HepG2 (cell line): ENCODE results near the gene GYS1.

ENCODE experiments used
- TBX2 ChIP-seq: sonication (generic); formaldehyde crosslinking; IDR thresholded peaks from 2 replicates; pipeline ENCODE4 v1.5.0; 2020; ENCODE audit warnings: missing genetic modification reagents, mild to moderate bottlenecking, borderline replicate concordance
- YY1 ChIP-seq: IDR thresholded peaks from 2 replicates; pipeline ENCODE4 v1.6.1; 2011; ENCODE audit warnings: low read length, low read depth, moderate library complexity, mild to moderate bottlenecking; ENCODE audit not compliant: insufficient read depth, insufficient replicate concordance
- TF ChIP-seq, protein P1 (sequence below): sonication (generic); formaldehyde crosslinking; IDR thresholded peaks from 2 replicates; pipeline ENCODE4 v1.5.0; 2020; ENCODE audit warnings: mild to moderate bottlenecking, missing genetic modification reagents, moderate library complexity
- TF ChIP-seq, protein P2 (sequence below): sonication (generic); formaldehyde crosslinking; IDR thresholded peaks from 2 replicates; pipeline ENCODE4 v1.4.0; 2020; ENCODE audit warnings: missing genetic modification reagents

GRCh38 chr19:49022116-49022515 lies 29.0 kb upstream of the GYS1 start:
- TF ChIP-seq YY1, result no peak
- TF ChIP-seq, protein P1, sequence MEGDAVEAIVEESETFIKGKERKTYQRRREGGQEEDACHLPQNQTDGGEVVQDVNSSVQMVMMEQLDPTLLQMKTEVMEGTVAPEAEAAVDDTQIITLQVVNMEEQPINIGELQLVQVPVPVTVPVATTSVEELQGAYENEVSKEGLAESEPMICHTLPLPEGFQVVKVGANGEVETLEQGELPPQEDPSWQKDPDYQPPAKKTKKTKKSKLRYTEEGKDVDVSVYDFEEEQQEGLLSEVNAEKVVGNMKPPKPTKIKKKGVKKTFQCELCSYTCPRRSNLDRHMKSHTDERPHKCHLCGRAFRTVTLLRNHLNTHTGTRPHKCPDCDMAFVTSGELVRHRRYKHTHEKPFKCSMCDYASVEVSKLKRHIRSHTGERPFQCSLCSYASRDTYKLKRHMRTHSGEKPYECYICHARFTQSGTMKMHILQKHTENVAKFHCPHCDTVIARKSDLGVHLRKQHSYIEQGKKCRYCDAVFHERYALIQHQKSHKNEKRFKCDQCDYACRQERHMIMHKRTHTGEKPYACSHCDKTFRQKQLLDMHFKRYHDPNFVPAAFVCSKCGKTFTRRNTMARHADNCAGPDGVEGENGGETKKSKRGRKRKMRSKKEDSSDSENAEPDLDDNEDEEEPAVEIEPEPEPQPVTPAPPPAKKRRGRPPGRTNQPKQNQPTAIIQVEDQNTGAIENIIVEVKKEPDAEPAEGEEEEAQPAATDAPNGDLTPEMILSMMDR, result no peak
- no peak for TF ChIP-seq TBX2 (CRISPR knock-in tag)
- TF ChIP-seq, protein P2, sequence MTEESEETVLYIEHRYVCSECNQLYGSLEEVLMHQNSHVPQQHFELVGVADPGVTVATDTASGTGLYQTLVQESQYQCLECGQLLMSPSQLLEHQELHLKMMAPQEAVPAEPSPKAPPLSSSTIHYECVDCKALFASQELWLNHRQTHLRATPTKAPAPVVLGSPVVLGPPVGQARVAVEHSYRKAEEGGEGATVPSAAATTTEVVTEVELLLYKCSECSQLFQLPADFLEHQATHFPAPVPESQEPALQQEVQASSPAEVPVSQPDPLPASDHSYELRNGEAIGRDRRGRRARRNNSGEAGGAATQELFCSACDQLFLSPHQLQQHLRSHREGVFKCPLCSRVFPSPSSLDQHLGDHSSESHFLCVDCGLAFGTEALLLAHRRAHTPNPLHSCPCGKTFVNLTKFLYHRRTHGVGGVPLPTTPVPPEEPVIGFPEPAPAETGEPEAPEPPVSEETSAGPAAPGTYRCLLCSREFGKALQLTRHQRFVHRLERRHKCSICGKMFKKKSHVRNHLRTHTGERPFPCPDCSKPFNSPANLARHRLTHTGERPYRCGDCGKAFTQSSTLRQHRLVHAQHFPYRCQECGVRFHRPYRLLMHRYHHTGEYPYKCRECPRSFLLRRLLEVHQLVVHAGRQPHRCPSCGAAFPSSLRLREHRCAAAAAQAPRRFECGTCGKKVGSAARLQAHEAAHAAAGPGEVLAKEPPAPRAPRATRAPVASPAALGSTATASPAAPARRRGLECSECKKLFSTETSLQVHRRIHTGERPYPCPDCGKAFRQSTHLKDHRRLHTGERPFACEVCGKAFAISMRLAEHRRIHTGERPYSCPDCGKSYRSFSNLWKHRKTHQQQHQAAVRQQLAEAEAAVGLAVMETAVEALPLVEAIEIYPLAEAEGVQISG (CRISPR knock-in tag), result no peak
